ENCODE data around the gene NKAIN2.

DNA sequence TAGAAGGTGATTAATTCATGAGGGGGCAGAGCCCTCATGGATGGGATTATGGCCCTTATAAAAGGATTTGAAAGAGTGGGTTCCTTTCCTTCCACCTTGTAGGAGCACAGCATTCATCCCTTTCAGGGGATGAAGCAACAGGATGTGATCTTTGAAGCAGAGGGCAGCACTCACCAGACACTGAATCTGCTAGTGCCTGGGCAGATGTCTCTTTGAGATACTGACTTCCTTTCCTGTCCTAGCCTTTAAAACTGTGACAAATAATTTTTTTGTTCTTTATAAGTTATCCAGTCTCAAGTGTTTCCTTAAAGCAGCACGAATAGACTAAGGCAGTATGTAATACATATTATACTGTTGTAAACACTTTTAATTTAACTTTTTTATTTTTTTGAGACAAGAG is 620.0 kb downstream of the NKAIN2 start:
- TF ChIP-seq ZNF132 (tag by site-specific recombination; IDR thresholded peaks at IDR 0.05; ENCODE audit: borderline replicate concordance), result no peak
- TF ChIP-seq ZBTB26 (tag by site-specific recombination; optimal IDR thresholded peaks at IDR 0.05), result no peak
